ENCODE data around the gene IFNLR1. TPM values are rescaled to one million over a fixed set of nuclear protein-coding genes. Genes with fewer than 3 reads are reported as not detected.

The IFNLR1 gene
- total and polyA plus RNA-seq, 2 donors (not counting 3 experiments of a cell fraction or from before 2014, with no cell fraction given): 0.01 TPM; not detected in 1

- no peaks in the 10 kb centered on the region for H3K9me1 ChIP-seq (replicated peaks; ENCODE audit: control insufficient read depth, extremely low read depth, insufficient read depth, low read length)
- TF ChIP-seq EZH2 (IDR thresholded peaks at IDR 0.05; ENCODE audit: borderline replicate concordance, low read depth, low read length, severe bottlenecking): no peak
- no peaks in the 10 kb centered on the region for H3K36me3 ChIP-seq (ENCODE audit: control insufficient read depth in 2 of 2, extremely low read depth in 1 of 2, insufficient read depth in 2 of 2, low read length in 2 of 2)
- no peak overlapping the region for H2AFZ ChIP-seq (ENCODE audit: low read depth, low read length)
- no peaks in the 10 kb centered on the region for H3K9me3 ChIP-seq (replicated peaks; ENCODE audit: control insufficient read depth, insufficient read depth, low read length)
- ChIA-PET POLR2A (no interaction called here), CTCF (interaction anchor here (0.7 to 3.4 kb wide), 3 partner anchors 20 to 187 kb away, joined by 3 to 66 read pairs (median 3); no protein-coding TSS in a partner anchor)
- H3K4me3 ChIP-seq (replicated peaks in 1 of 3; ENCODE audit: insufficient read depth in 1 of 3, low read depth in 1 of 3, low read length in 3 of 3): no peak overlapping the region
- H3K79me2 ChIP-seq (ENCODE audit: control insufficient read depth, insufficient read depth, low read length): no peaks in the 10 kb centered on the region
- no TSS peak for BruUV-seq (replicated peaks)
- H3K4me2 ChIP-seq (ENCODE audit: insufficient read depth, low read length): no peak overlapping the region
- H3K27me3 ChIP-seq (ENCODE audit: control insufficient read depth in 2 of 2, insufficient read depth in 2 of 2, low read length in 2 of 2): no peaks in the 10 kb centered on the region
- H3K9ac ChIP-seq (replicated peaks; ENCODE audit: extremely low read depth, insufficient read depth, low read length): no peak overlapping the region
- DNase-seq (ENCODE audit: low read depth, low spot score): no peak
- intact Hi-C loops (cut with micrococcal nuclease) (no loop called here), dilution Hi-C loops (cut with MboI; ENCODE audit: extremely low pct_ligation_motif_present, low sequenced_read_pairs) (no loop called here)
- H4K20me1 ChIP-seq (replicated peaks; ENCODE audit: control insufficient read depth, extremely low read depth, insufficient read depth, low read length): no peaks in the 10 kb centered on the region
- no peaks in the 10 kb centered on the region for H3K4me1 ChIP-seq (ENCODE audit: control insufficient read depth, extremely low read depth, insufficient read depth, low read length)
- FAIRE-seq: no peak
- no peak overlapping the region for H3K27ac ChIP-seq (ENCODE audit: insufficient read depth, low read depth, low read length)
These were observed 18.4 kb upstream of the IFNLR1 start for GRCh38 chr1:24205345-24206082.

- no TSS peak for BruUV-seq (replicated peaks)
- intact Hi-C loops (cut with micrococcal nuclease) (loop anchor here (5.0 kb wide), 1 partner anchor 383 kb away; no protein-coding TSS in a partner anchor), dilution Hi-C loops (cut with MboI; ENCODE audit: extremely low pct_ligation_motif_present, low sequenced_read_pairs) (no loop called here)
- Histone ChIP-seq H3K9me3 (replicated peaks; ENCODE audit: control insufficient read depth, insufficient read depth, low read length) (no peaks in the 10 kb centered on the region), H3K36me3 (ENCODE audit: control insufficient read depth in 2 of 2, extremely low read depth in 1 of 2, insufficient read depth in 2 of 2, low read length in 2 of 2) (no peaks in the 10 kb centered on the region), H3K4me2 (ENCODE audit: insufficient read depth, low read length) (no peak overlapping the region), H4K20me1 (replicated peaks; ENCODE audit: control insufficient read depth, extremely low read depth, insufficient read depth, low read length) (no peaks in the 10 kb centered on the region), H3K4me1 (ENCODE audit: control insufficient read depth, extremely low read depth, insufficient read depth, low read length) (peaks cover 2% of the 10 kb centered on the region), H3K27me3 (ENCODE audit: control insufficient read depth in 2 of 2, insufficient read depth in 2 of 2, low read length in 2 of 2) (no peaks in the 10 kb centered on the region), H3K9me1 (replicated peaks; ENCODE audit: control insufficient read depth, extremely low read depth, insufficient read depth, low read length) (no peaks in the 10 kb centered on the region), H3K79me2 (ENCODE audit: control insufficient read depth, insufficient read depth, low read length) (no peaks in the 10 kb centered on the region), H3K4me3 (replicated peaks in 1 of 3; ENCODE audit: insufficient read depth in 1 of 3, low read depth in 1 of 3, low read length in 3 of 3) (no peak overlapping the region), H3K9ac (replicated peaks; ENCODE audit: extremely low read depth, insufficient read depth, low read length) (no peak overlapping the region), H3K27ac (ENCODE audit: insufficient read depth, low read depth, low read length) (no peak overlapping the region), H2AFZ (ENCODE audit: low read depth, low read length) (no peak overlapping the region)
- CTCF ChIA-PET: interaction anchor here (0.5 to 3.4 kb wide), 7 partner anchors 32 to 383 kb away, joined by 3 to 66 read pairs (median 5); no protein-coding TSS in a partner anchor
- POLR2A ChIA-PET: no interaction called here
- FAIRE-seq (no peak), DNase-seq (ENCODE audit: low read depth, low spot score) (no peak)
- no peak for TF ChIP-seq CTCF (IDR thresholded peaks at IDR 0.05; ENCODE audit: extremely low read depth in 1 of 2, insufficient read depth in 1 of 2, low read depth in 1 of 2, low read length in 2 of 2)
These were observed 17.0 kb upstream of the IFNLR1 start for GRCh38 chr1:24204116-24204515.

Data from endothelial cell of umbilical vein (primary cell).